HG03175 (cell line): Measurements from ENCODE around the gene NADSYN1.

Source experiments
- ATAC-seq: cut with Tn5 transposase; IDR thresholded peaks from one replicate; pipeline ENCODE4 v1.9.1; 2021; ENCODE audit warnings: mild to moderate bottlenecking, moderate library complexity; ENCODE audit not compliant: unreplicated experiment

The NADSYN1 gene

GRCh38 chr11:71432761-71433647 is 20.0 kb upstream of the NADSYN1 start:
- ATAC-seq: no peak

- ATAC-seq: no peak
Observed at GRCh38 chr11:71433648-71434450, 19.2 kb upstream of the NADSYN1 start.

- ATAC-seq: no peak
Observed at GRCh38 chr11:71434576-71435130, 18.4 kb upstream of the NADSYN1 start.

GRCh38 chr11:71435278-71435951 is 17.6 kb upstream of the NADSYN1 start:
- no peak for ATAC-seq

- ATAC-seq: no peak
Observed at GRCh38 chr11:71436861-71437260, 16.1 kb upstream of the NADSYN1 start.

- no peak for ATAC-seq
Observed at GRCh38 chr11:71437399-71437798, 15.6 kb upstream of the NADSYN1 start.

- no peak for ATAC-seq
Observed at GRCh38 chr11:71437879-71438278, 15.1 kb upstream of the NADSYN1 start.

GRCh38 chr11:71438650-71439049 is 14.4 kb upstream of the NADSYN1 start:
- ATAC-seq: no peak

- no peak for ATAC-seq
Observed at GRCh38 chr11:71440021-71440755, 12.8 kb upstream of the NADSYN1 start.

- no peak for ATAC-seq
Observed at GRCh38 chr11:71441251-71441650, 11.8 kb upstream of the NADSYN1 start.

- no peak for ATAC-seq
Observed at GRCh38 chr11:71442123-71442522, 10.9 kb upstream of the NADSYN1 start.

- ATAC-seq: no peak
Observed at GRCh38 chr11:71442880-71443279, 10.1 kb upstream of the NADSYN1 start.

- no peak for ATAC-seq
Observed at GRCh38 chr11:71443736-71444445, 9.1 kb upstream of the NADSYN1 start.

- no peak for ATAC-seq
Observed at GRCh38 chr11:71444811-71445210, 8.2 kb upstream of the NADSYN1 start.

GRCh38 chr11:71446150-71446549 is 6.9 kb upstream of the NADSYN1 start:
- no peak for ATAC-seq

GRCh38 chr11:71446942-71447688 is 5.9 kb upstream of the NADSYN1 start:
- ATAC-seq: no peak

GRCh38 chr11:71447791-71448256 is 5.2 kb upstream of the NADSYN1 start:
- ATAC-seq: no peak

GRCh38 chr11:71448257-71449171 is 4.5 kb upstream of the NADSYN1 start, which contains the start of gene DHCR7:
TSS of gene DHCR7 (minus strand) at chr11:71448393. CDS start at chr11:71444952, 3,441 bp downstream.
- ATAC-seq: peak; percentile 83
